ENCODE results near the gene ACHE. TPM values are rescaled to one million over a fixed set of nuclear protein-coding genes. Genes with fewer than 3 reads are reported as not detected.
A peak's percentile ranks its signal among the peaks of the same experiment; 100 is the strongest.

Gene ACHE
- total RNA-seq, 1 experiment from 2014 or later, result 0.40 TPM

- no TSS peak for BruUV-seq (replicated peaks)
- Histone ChIP-seq H3K4me2 (ENCODE audit: low read length) (peak overlapping the region; percentile 44; the same call in 1 of the 2 replicates), H3K9me3 (ENCODE audit: low read length) (no peaks in the 10 kb centered on the region), H3K36me3 (ENCODE audit: low read depth, low read length) (peaks cover 58% of the 10 kb centered on the region), H3K79me2 (ENCODE audit: low read length) (peaks cover 71% of the 10 kb centered on the region), H3K4me3 (ENCODE audit: low read length) (no peak overlapping the region), H2AFZ (ENCODE audit: low read length) (no peak overlapping the region), H3K4me1 (ENCODE audit: insufficient read depth, low read length) (peaks cover 27% of the 10 kb centered on the region), H3K27ac (ENCODE audit: low read length) (no peak overlapping the region), H3F3A (ENCODE audit: low read length, unreplicated experiment) (no peaks in the 10 kb centered on the region), H4K20me1 (ENCODE audit: low read length) (peaks cover 47% of the 10 kb centered on the region), H3K9ac (ENCODE audit: low read length) (no peak overlapping the region), H3K9me2 (replicated peaks; ENCODE audit: low read length) (no peaks in the 10 kb centered on the region), H3K27me3 (ENCODE audit: low read length) (no peaks in the 10 kb centered on the region)
- no peak for ATAC-seq
- intact Hi-C loops (cut with micrococcal nuclease), result no loop called here
- no peak for TF ChIP-seq EZH2phosphoT487 (IDR thresholded peaks at IDR 0.05; ENCODE audit: borderline replicate concordance, low read length)
- no peak for TF ChIP-seq CTCF (conservative IDR thresholded peaks at IDR 0.05; ENCODE audit: low read depth, low read length)
- DNase-seq, result no peak
- ChIA-PET POLR2A (ENCODE audit: unreplicated experiment) (no interaction called here), CTCF (no interaction called here)
Measured at GRCh38 chr7:100878685-100879084, 17.0 kb downstream of the ACHE start.

- ATAC-seq (no peak), DNase-seq (no peak)
- no peaks in the 10 kb centered on the region for H3K9me3 ChIP-seq (ENCODE audit: low read length)
- no TSS peak for BruUV-seq (replicated peaks)
- ChIA-PET POLR2A (ENCODE audit: unreplicated experiment) (no interaction called here), CTCF (no interaction called here)
- TF ChIP-seq EZH2phosphoT487 (IDR thresholded peaks at IDR 0.05; ENCODE audit: borderline replicate concordance, low read length) (no peak), EZH2 (IDR thresholded peaks at IDR 0.05; ENCODE audit: low read length, unreplicated experiment) (no peak), CTCF (conservative IDR thresholded peaks at IDR 0.05; ENCODE audit: low read depth, low read length) (no peak)
- H3F3A ChIP-seq (ENCODE audit: low read length, unreplicated experiment), result no peaks in the 10 kb centered on the region
- intact Hi-C loops (cut with micrococcal nuclease), result no loop called here
- H3K79me2 ChIP-seq (ENCODE audit: low read length), result peaks cover 71% of the 10 kb centered on the region
- H3K9me2 ChIP-seq (replicated peaks; ENCODE audit: low read length), result no peaks in the 10 kb centered on the region
- no peak overlapping the region for H3K9ac ChIP-seq (ENCODE audit: low read length)
- H3K4me2 ChIP-seq (ENCODE audit: low read length), result peak overlapping the region; percentile 44; the same call in 1 of the 2 replicates
- H3K36me3 ChIP-seq (ENCODE audit: low read depth, low read length), result peaks cover 52% of the 10 kb centered on the region
- no peak overlapping the region for H3K27ac ChIP-seq (ENCODE audit: low read length)
- peaks cover 47% of the 10 kb centered on the region for H4K20me1 ChIP-seq (ENCODE audit: low read length)
- H2AFZ ChIP-seq (ENCODE audit: low read length), result no peak overlapping the region
- peaks cover 27% of the 10 kb centered on the region for H3K4me1 ChIP-seq (ENCODE audit: insufficient read depth, low read length)
- 0 out of 2 replicates have a peak overlapping the region, but pooled peaks have one; percentile 78 for H3K4me3 ChIP-seq (ENCODE audit: low read length)
- H3K27me3 ChIP-seq (ENCODE audit: low read length), result no peaks in the 10 kb centered on the region
Measured at GRCh38 chr7:100878013-100878412, 17.7 kb downstream of the ACHE start.

GRCh38 chr7:100875356-100875751, 20.3 kb downstream of the ACHE start:
- Histone ChIP-seq H3K4me1 (ENCODE audit: insufficient read depth, low read length) (peaks cover 27% of the 10 kb centered on the region), H2AFZ (ENCODE audit: low read length) (peak overlapping the region; percentile 63), H3K4me3 (ENCODE audit: low read length) (peak overlapping the region; percentile 78), H3K27me3 (ENCODE audit: low read length) (no peaks in the 10 kb centered on the region), H3K79me2 (ENCODE audit: low read length) (peaks cover 55% of the 10 kb centered on the region), H3K27ac (ENCODE audit: low read length) (peak overlapping the region; percentile 76), H3K9me2 (replicated peaks; ENCODE audit: low read length) (no peaks in the 10 kb centered on the region), H4K20me1 (ENCODE audit: low read length) (peaks cover 44% of the 10 kb centered on the region), H3F3A (ENCODE audit: low read length, unreplicated experiment) (no peaks in the 10 kb centered on the region), H3K9me3 (ENCODE audit: low read length) (no peaks in the 10 kb centered on the region), H3K36me3 (ENCODE audit: low read depth, low read length) (peaks cover 29% of the 10 kb centered on the region), H3K9ac (ENCODE audit: low read length) (peak overlapping the region; percentile 99), H3K4me2 (ENCODE audit: low read length) (peak overlapping the region; percentile 100)
- ATAC-seq, result peak; percentile 33
- POLR2A ChIA-PET (ENCODE audit: unreplicated experiment), result interaction anchor here (0.5 to 1.8 kb wide), 6 partner anchors 14 to 1531 kb away, joined by 3 to 39 read pairs (median 9); partner anchors contain the start of gene UFSP1
- CTCF ChIA-PET, result interaction anchor here (0.6 to 0.7 kb wide), 2 partner anchors 287 to 321 kb away, joined by 7 read pairs; no protein-coding TSS in a partner anchor
- TF ChIP-seq EZH2 (IDR thresholded peaks at IDR 0.05; ENCODE audit: low read length, unreplicated experiment) (no peak), CTCF (conservative IDR thresholded peaks at IDR 0.05; ENCODE audit: low read depth, low read length) (no peak), EZH2phosphoT487 (IDR thresholded peaks at IDR 0.05; ENCODE audit: borderline replicate concordance, low read length) (no peak)
- peak; percentile 20 for DNase-seq
- TSS peak; percentile 59 for BruUV-seq (replicated peaks)
- intact Hi-C loops (cut with micrococcal nuclease), result no loop called here
